ENCODE data around the gene GFRA4.
A peak's percentile ranks its signal among the peaks of the same experiment; 100 is the strongest.

The GFRA4 gene

DNA sequence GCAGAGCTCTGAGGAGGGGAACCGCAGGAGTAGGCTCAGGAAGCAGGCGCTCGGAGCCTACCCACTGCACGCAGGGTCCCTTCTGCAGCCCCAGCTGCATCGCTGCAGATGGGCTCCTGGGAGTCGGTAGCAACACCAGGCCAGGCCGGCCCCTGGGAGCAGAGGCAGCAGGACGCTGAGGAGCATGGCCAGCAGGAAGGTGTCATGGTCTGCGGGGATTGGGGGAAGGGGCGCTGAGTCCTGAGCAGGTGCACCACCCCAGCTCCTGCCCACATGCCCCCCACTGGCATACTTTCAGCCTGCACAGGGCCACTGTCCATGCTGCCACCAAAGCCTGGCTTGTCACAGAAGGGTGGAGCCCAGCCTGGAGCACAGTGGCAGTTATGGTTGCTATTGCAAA is 7.7 kb upstream of the GFRA4 start:
- no peak overlapping the region for H3K4me3 Mint-ChIP-seq
- peaks cover 2% of the 10 kb centered on the region for H3K36me3 Mint-ChIP-seq
- no peak overlapping the region for H3K27ac Mint-ChIP-seq
- H3K4me1 Mint-ChIP-seq: peaks cover 28% of the 10 kb centered on the region
- no peak for DNase-seq (ENCODE audit: low spot score in 2 of 2)
- no peak for ATAC-seq
- H3K9me3 Mint-ChIP-seq: no peaks in the 10 kb centered on the region

DNA sequence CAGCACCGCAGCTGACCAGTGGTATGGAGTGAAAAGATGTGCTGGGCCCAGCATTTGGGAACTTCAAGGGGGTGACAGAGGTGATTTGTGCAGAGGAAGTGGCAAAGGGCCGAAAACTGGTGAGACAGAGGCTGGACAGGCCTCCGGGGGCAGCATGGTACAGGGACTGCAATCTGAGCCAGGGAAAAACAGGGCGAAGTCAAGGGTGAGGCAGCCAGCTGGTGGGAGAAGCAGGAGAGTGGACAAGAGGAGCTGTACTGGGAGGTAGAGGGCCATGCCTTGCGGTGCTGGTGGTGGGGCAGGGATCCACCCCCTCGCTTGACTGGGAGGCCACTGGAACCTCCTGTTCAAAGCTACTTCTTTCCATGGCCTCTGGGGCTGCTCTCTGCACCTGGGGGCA is 7.3 kb upstream of the GFRA4 start:
- DNase-seq (ENCODE audit: low spot score in 2 of 2): no peak
- no peak for ATAC-seq
- no peaks in the 10 kb centered on the region for H3K9me3 Mint-ChIP-seq

DNA sequence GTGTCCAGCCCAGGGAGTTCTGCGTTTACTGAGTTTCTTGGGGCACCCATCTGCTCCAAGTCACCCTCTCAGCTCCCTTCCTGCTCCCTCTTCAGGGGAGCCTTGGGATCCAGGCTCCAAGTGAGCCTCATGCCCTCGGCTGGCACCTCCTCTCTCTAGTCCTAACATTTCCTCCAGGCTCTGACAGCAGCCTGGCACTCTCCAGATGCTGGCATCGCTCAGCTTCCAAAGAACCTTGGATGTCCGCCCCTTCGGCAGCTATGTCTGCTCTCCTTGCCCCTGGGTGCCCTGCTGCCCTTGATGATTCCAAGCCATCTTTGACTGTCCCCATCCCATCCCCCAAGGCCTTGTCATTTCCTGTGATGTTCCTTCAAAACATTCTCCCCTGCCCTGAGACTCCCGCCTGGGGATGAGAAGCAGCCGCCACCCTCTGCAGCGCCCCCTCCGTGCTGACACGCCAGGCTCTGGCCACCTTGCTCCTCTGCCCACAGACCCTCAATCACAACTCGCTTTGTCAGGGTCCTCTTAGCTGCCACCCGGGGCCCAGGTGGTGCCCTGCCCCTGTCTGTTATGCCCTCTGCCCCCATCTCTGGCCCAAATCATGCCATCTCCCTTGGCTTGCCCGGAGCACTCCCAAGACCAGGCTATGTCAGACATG is 6.6 kb upstream of the GFRA4 start:
- ATAC-seq: no peak
- Mint-ChIP-seq H3K4me3 (no peak overlapping the region), H3K36me3 (peaks cover 6% of the 10 kb centered on the region), H3K4me1 (peaks cover 35% of the 10 kb centered on the region), H3K27ac (peak overlapping the region; percentile 33), H3K9me3 (no peaks in the 10 kb centered on the region)
- DNase-seq (ENCODE audit: low spot score in 2 of 2): no peak

More for the DNA sequence above, 7.3 kb upstream of the GFRA4 start:
- Mint-ChIP-seq H3K4me1 (peaks cover 33% of the 10 kb centered on the region), H3K4me3 (no peak overlapping the region), H3K27ac (peak overlapping the region; percentile 33), H3K36me3 (peaks cover 6% of the 10 kb centered on the region)

DNA sequence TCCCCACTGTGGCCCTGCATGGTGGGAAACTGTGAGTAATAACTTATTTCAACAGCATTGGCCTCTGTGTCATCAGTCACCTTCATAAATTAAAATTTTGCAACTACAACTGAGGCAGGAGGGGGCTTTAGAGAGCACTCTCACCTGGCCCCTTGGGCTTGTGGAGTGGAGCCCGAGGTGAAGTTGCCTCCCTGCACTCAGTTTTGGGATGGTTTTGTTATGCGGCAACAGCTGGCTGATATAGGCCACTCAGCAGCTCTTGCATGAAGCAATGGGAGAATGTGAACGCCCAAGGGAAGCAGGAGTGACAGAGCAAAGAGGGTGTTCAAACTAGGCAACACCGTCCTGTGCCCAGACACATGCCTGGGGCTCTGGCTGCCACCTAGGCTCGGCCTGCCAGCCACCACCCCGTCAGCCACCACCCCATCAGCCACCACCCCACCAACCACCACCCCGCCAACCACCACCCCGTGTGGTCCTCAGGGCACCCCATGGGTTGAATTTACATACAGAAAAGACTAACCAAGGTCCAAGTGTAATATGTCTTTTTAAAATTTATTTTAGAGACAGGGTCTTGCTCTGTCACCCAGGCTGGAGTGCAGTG is 4.3 kb upstream of the GFRA4 start:
- Mint-ChIP-seq H3K27ac (peak overlapping the region; percentile 57), H3K36me3 (peaks cover 6% of the 10 kb centered on the region), H3K4me1 (peaks cover 41% of the 10 kb centered on the region), H3K9me3 (no peaks in the 10 kb centered on the region), H3K4me3 (no peak overlapping the region)
- DNase-seq (ENCODE audit: low spot score in 2 of 2) (no peak), ATAC-seq (no peak)

DNA sequence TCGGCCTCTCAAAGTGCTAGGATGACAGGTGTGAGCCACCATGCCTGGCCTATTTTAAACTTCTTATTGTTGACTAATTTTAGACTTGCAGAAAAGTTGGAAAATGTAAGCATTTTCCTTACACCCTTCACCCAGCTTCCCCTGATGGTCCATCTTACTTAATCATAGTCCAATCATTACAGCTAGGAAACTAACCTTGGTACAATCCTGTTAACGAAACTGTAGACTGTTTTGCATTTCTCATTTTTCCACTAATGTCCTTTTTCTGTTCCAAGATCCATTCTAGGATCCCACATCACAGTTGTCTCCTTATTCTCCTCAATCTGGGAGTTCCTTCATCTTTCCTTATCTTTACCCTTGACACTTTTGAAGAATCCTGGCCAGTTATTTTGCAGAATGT is 659 bp upstream of the GFRA4 start:
- ATAC-seq (no peak), DNase-seq (ENCODE audit: low spot score in 2 of 2) (no peak)
- H3K4me1 Mint-ChIP-seq: peaks cover 48% of the 10 kb centered on the region
- no peak overlapping the region for H3K4me3 Mint-ChIP-seq
- no peaks in the 10 kb centered on the region for H3K9me3 Mint-ChIP-seq
- peaks cover 6% of the 10 kb centered on the region for H3K36me3 Mint-ChIP-seq
- no peak overlapping the region for H3K27ac Mint-ChIP-seq

DNA sequence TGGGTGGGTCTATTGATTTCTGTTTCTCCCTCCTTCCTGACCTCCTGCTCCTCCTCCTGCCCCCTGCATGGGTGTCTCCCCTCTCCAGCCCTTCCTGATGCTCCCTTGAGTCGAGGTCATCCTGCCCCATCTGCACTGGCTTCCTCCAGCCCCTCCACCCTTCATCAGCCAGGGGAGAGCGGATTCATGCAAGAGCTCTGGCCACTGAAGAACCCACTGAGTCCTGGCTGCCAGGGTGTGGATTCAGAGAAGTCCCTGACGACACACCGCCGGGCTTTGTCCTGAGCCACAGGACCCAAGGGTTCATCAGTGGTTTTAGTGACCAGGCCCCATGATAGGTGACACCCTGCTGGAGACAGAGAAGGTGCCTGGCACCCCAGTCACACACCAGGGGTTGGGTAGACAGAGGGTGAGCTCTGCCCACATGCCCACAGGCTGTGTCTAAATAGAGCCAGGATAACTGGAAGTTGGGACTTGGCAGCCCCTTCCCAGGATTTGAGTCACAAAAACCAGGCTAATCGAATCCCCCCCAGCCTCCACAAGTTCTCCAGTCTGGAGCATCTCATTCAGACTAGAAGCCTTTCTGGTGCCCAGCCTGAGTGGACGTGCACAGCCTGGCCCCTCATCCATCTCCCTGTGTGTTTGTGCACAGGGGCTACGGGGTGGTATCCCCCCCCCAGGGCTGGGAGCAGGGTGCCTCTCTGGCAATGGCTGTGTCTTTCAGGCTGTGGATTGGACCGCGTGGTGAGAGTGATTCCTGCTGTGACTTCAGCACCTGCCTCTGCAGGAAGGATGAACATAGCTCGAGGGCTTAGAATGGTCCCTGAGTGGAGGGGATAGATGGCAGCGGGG is 1.2 kb downstream of the GFRA4 start:
- Mint-ChIP-seq H3K9me3 (no peaks in the 10 kb centered on the region), H3K4me3 (peak overlapping the region; percentile 10), H3K4me1 (peaks cover 45% of the 10 kb centered on the region), H3K27ac (no peak overlapping the region), H3K36me3 (peaks cover 6% of the 10 kb centered on the region)
- ATAC-seq (no peak), DNase-seq (ENCODE audit: low spot score in 2 of 2) (no peak)

DNA sequence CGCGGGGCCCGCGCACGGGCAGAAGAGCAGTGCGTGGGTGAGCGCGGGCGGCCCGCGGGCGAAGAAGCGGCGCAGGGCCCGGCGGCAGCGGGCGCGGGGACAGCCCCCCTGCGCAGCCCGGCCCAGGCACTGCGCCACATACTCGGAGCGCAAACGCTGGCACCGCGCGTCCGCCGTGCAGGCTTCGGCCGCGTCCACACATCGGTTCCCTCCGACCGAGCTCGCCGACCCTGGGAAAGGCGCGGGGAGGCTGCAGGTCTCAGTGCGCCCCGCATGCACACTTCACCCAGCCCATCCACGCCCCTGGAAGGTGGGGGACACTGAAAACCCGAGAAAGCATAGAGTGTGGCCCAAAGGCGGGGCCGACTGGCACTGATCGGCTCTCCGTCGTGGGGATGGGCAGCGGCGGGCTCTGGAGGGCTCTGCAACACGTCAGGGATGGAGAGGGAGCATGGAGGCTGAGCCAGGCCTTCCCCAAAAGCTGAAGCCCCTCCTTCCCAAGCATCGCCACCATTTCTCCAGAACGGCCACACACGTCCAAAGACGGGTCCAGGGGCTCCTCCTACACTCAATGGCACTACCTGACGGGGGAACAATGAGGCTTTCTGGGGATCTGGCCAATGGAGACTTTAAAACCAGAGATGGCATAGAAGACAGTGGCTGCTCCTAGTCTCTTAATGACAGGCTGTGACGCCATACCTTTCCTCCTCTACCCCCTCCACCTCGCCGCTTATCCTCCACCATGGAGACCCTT is 2.0 kb downstream of the GFRA4 start:
- no peak for DNase-seq (ENCODE audit: low spot score in 2 of 2)
- no peak for ATAC-seq

DNA sequence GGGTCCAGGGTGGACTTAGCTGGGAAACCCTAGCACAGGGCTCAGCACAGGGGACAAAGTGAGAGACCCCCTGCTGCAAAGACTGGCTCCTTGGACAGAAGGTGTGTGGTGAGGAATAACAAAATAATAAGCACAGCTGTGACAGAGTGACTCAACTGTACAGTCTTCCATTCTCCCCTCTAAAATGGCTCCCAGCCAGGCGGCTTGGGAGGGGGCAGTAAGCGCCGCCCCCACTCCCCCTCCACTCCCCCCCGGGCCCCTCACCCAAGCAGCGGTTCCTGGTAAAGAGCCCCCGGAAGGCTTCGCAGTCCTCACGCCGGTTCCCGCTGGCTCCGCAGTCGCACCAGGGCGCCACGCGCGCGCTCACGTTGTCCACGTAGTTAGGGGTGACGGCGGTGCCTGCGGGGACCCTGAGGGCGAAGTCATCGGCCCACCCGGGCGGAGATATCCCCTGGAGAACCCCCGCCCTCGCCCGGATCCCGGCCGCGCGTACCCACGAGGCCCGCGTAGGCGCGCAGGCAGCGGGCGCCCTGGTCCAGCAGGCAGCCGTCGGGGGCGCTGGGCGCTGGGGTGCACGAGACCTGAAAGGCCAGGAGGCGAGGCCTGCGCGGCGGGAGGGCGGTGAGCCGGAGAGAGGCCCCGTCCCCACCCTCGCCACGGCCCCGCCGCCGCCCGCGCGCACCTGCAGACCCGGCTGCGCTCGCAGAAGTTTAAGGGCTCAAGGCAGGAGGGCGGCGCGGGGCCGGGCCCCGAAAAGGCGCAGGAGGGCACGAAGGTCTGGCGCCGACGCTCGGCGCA is 2.7 kb downstream of the GFRA4 start:
- ATAC-seq: no peak
- DNase-seq (ENCODE audit: low spot score in 2 of 2): no peak
- peak overlapping the region; percentile 38 for H3K4me3 Mint-ChIP-seq
- peaks cover 30% of the 10 kb centered on the region for H3K4me1 Mint-ChIP-seq
- no peak overlapping the region for H3K27ac Mint-ChIP-seq
- no peaks in the 10 kb centered on the region for H3K9me3 Mint-ChIP-seq
- no peaks in the 10 kb centered on the region for H3K36me3 Mint-ChIP-seq

More for the DNA sequence above, 2.0 kb downstream of the GFRA4 start:
- Mint-ChIP-seq H3K4me3 (peak overlapping the region; percentile 10), H3K36me3 (peaks cover 6% of the 10 kb centered on the region), H3K27ac (no peak overlapping the region), H3K4me1 (peaks cover 38% of the 10 kb centered on the region), H3K9me3 (no peaks in the 10 kb centered on the region)

DNA sequence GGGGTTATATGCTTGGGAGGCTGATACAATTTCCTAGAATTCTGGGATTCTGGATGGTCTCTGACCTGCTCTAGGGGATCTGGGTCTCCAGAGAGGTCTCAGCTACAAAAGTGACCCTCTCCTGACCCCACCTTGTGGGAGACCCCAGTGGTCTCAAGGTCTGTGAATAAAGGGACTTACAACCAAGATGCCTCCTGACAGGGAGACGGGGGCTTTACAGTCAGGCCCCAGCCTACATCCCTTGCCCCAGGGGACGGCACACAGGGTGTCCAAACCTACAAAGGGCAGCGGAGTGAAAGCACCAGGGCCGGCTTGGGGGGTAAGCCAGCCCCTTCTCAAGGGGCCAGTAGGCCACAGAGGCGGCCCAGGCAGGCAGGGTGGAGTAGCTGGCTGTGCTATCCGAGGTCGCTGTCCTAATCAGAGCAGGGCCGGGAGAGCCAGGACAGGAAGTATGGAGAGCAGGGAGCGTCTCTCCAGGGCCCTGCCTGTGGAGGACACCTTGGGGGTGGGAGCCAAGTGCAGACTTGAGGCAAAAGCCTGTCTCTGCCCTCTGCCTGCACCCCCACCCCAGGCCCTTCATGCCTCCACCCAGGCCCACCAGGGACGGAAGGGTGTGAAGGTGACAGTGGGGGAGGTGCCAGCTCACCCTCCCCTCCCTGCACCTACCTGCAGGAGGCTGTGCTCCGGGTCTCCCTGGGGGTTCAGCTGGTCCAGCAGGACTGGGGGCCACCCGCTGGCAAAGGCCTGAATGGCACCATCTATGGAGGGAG is 3.5 kb downstream of the GFRA4 start:
- Mint-ChIP-seq H3K9me3 (no peaks in the 10 kb centered on the region), H3K4me1 (peaks cover 28% of the 10 kb centered on the region), H3K27ac (no peak overlapping the region), H3K36me3 (no peaks in the 10 kb centered on the region), H3K4me3 (peak overlapping the region; percentile 38)
- ATAC-seq: no peak
- no peak for DNase-seq (ENCODE audit: low spot score in 2 of 2)

DNA sequence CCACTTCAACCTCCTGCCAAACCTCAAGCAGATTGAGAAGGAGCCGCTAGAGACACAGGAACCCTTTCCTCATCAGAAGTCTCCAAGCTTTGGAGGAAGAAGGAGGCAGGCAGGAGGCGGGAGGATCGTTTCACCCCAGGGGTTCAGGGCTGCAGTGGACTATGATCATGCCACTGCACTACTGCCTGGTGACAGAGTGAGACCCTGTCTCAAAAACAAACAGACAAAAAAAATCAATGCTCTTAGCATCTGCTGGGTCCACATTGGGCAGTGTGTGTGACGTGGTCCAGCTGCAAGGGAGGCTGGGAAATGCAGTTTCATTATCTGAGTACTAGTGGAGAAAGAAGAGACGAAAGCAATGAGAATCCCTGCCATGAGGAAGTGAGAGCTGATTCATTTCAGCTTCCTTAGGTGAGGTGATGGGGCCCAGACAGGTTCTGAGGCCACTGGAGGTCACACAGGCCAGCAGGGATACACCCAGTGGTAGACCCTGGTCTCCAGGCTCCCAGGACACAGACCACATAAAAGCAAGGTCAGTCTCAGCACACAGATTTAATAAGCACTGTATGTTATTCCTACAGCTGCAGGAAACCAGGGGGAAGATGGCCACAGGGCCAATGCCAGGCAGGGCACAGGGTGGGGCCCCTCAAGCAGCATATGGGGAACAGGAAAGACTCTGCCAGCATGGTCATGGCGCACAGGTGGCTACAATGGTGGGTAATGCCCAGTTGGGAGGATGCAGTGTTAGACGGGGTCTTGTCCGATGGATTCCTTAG is 4.3 kb downstream of the GFRA4 start:
- Mint-ChIP-seq H3K27ac (no peak overlapping the region), H3K36me3 (no peaks in the 10 kb centered on the region), H3K4me3 (peak overlapping the region; percentile 38), H3K4me1 (peaks cover 28% of the 10 kb centered on the region), H3K9me3 (no peaks in the 10 kb centered on the region)
- DNase-seq (ENCODE audit: low spot score in 2 of 2) (no peak), ATAC-seq (peak; percentile 77)

DNA sequence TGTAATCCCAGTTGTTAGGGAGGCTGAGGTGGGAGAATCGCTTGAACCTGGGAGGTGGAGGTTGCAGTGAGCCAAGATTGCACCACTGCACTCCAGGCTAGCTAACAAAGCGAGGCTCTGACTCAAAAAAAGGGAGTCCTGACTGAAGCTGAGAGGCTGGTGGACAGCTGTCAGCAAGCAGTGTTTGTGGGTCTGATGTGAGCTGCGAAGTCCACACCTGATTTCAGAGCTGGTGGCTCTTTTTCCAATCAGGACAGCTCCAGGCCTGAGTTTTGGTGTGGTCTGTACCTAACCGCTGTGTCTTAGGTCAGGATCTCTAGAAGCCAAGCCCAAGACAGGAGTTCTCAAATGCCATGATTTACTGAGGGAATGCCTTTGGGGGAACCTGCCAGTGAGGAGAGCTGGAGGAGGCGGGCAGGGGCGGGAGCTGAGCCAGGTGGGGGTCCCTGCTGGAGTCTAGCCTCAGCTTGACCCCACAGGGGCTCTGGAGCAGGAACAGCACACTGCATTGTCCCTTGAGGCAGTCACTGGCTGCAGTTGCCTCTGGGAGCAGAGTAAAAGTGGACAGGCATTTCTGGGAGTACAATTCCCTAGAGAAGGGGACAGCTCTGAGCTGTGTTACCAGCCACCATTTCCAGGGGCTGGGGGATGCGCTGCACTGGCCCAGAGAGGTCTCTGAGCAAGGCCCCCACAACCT is 5.0 kb downstream of the GFRA4 start:
- Mint-ChIP-seq H3K4me3 (peak overlapping the region; percentile 38), H3K27ac (no peak overlapping the region), H3K4me1 (peaks cover 34% of the 10 kb centered on the region), H3K36me3 (no peaks in the 10 kb centered on the region), H3K9me3 (peaks cover 6% of the 10 kb centered on the region)
- ATAC-seq (no peak), DNase-seq (ENCODE audit: low spot score in 2 of 2) (no peak)

DNA sequence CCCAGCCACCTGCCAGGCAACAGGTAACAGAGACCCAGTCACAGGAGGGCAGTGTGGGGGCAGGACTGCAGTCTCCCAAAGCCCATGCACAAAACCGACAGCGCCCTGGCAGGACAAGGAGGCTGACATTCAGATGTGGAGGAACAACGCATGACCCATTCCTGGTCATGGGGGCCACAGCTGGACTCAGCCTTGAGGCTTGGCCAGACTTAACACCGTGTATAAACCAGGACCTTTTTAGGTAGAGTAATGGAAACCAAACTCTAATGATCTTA is 8.1 kb downstream of the GFRA4 start:
- H3K9me3 Mint-ChIP-seq: peaks cover 6% of the 10 kb centered on the region
- ATAC-seq (no peak), DNase-seq (ENCODE audit: low spot score in 2 of 2) (no peak)
- no peak overlapping the region for H3K4me3 Mint-ChIP-seq
- H3K27ac Mint-ChIP-seq: no peak overlapping the region
- peaks cover 30% of the 10 kb centered on the region for H3K4me1 Mint-ChIP-seq
- H3K36me3 Mint-ChIP-seq: no peaks in the 10 kb centered on the region
